Activated CD4-positive, alpha-beta T cell treated with anti-CD3 and anti-CD28 coated beads, Interleukin-2, amount 10 ng/mL, durations not matched to agents 24 days and 14 days (primary cell): ENCODE measurements around the gene CENPX. TPM values are rescaled to one million over a fixed set of nuclear protein-coding genes. Genes with fewer than 3 reads are reported as not detected.

Source experiments
- DNase-seq: peaks from one replicate; pipeline ENCODE4 v3.0.0; 2022
- H3K27ac Mint-ChIP-seq: one replicate; pipeline ENCODE4 v1.8.0; 2022; ENCODE audit warnings: mild to moderate bottlenecking, mixed read lengths
- H3K27me3 Mint-ChIP-seq: one replicate; pipeline ENCODE4 v1.8.0; 2022; ENCODE audit warnings: mixed read lengths
- H3K36me3 Mint-ChIP-seq: one replicate; pipeline ENCODE4 v1.8.0; 2022; ENCODE audit warnings: low read depth, mild to moderate bottlenecking, mixed read lengths
- H3K4me1 Mint-ChIP-seq: one replicate; pipeline ENCODE4 v1.8.0; 2021; ENCODE audit warnings: mixed read lengths
- H3K4me3 Mint-ChIP-seq: one replicate; pipeline ENCODE4 v1.8.0; 2022; ENCODE audit warnings: mild to moderate bottlenecking, moderate library complexity, mixed read lengths
- H3K9me3 Mint-ChIP-seq: one replicate; pipeline ENCODE4 v1.8.0; 2021; ENCODE audit warnings: mixed read lengths
- intact Hi-C: fragments of 100-400 bp; cut with micrococcal nuclease; formaldehyde crosslinking; loops from one replicate; pipeline ENCODE4 v1.15.1; 2023
- total RNA-seq: library from RNA; stranded (reverse); gene quantifications from 2 replicates; pipeline ENCODE4 v1.2.3, GENCODE V29; 2022

The CENPX gene
- total RNA-seq = 116 and 123 TPM in 2 replicates

DNA sequence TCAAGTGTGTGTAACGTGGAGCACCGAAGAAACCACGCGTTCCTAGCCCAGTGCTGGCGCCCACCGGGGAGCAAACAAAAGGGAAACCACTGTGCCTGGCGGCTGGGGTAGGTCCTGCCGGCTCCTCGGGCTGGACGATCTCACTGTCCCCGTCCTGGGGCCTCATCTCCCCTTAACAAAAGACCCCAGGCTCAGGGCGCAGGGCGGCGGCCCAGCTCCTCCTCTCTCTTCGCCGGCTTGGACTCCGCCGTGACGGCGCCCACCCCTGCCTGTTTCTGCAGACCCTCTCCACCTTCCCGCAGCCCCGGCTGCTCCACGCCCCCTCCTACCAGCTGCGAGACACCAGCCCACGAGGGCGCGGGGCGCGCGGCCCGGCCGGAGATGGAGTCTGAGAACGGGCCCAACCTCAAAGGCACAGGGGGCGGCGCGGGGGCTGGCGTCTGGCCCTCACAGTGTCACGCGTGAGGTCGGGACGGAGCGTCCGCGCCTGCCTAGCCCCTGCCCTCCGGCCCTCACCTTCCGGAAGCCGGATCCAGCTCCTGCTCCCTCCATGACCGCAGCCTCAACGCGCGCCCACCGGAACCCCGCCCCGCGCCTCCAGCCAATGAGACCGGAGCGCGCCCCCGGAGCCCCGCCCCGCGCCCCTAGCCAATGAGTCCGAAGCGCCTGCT is at the start of gene CENPX:
TSS of gene CENPX (minus strand) at position 569 of the 671 bp plus-strand sequence. CDS start at position 552, 17 bp downstream.
- H3K27me3 Mint-ChIP-seq = no peaks in the 10 kb centered on the region
- H3K9me3 Mint-ChIP-seq = no peaks in the 10 kb centered on the region
- intact Hi-C loops = loop anchor here (2.0 to 5.0 kb wide), 6 partner anchors 76 to 205 kb away; partner anchors contain the start of genes ALYREF, ANAPC11, FASN and P4HB
- H3K36me3 Mint-ChIP-seq = peaks cover 14% of the 10 kb centered on the region
- peak within 1 kb of the TSS; percentile 88 for H3K4me3 Mint-ChIP-seq
- no peak for DNase-seq
- peaks cover 23% of the 10 kb centered on the region for H3K4me1 Mint-ChIP-seq
- peak within 1 kb of the TSS; percentile 76 for H3K27ac Mint-ChIP-seq

DNA sequence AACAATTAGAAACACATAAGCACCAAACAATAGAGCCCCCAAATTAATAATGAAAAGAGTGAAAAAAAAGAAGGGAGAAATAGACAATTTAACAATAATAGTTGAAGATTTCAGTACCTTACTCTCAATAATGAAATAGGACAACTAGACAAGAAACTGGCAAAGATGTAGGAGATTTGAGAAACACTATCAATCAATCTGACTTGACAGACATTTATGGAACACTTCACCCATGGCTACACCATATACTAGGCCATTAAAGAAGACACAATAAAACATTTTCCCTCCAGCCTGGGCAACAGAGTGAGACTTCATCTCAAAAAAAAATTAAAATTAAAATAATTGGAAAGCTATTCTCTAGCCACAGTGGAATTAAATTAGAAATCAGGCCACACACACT is 47.9 kb upstream of the CENPX start:
- intact Hi-C loops = no loop called here
- no peak overlapping the region for H3K27ac Mint-ChIP-seq
- no peak for DNase-seq
- peaks cover 1% of the 10 kb centered on the region for H3K36me3 Mint-ChIP-seq
- H3K27me3 Mint-ChIP-seq = peaks cover 4% of the 10 kb centered on the region
- no peaks in the 10 kb centered on the region for H3K9me3 Mint-ChIP-seq
- H3K4me3 Mint-ChIP-seq = no peak overlapping the region
- H3K4me1 Mint-ChIP-seq = peaks cover 4% of the 10 kb centered on the region

DNA sequence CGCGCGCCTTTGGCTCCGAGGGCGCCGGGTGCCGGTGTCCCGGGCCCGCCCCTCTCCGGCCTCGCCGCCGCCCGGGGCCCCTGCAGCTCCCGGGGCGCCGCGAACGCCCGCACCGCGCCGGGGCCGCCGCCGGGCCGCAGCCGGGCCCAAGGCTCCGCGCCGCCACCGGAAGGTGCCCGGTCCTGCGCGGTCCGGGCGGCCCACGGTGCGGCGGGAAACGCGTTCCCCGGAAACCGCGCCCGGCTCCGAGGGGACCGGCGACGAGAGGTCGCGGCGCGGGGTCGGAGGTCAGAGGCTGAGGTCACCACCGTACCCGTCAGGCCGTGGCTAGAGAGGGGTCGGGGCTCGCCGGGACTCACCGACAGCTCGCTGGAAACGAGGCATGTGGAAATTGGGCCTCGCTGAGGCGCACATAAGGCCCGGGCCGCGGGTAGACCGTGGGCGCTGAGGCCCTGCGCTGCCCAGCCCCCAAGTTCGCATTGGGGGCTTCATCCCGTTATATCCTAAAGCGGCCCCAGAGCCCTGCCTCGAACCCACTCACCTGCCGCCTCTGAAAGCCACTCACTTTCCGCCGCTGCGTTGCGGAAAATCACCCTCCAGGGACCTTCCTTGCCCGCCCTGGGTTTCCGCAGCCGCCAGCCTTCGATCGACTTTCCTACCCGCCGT is 43.1 kb upstream of the CENPX start, which contains the start of gene DUS1L:
TSS of gene DUS1L (minus strand) at position 167 of the 666 bp plus-strand sequence. CDS start 745 bp downstream, outside the sequence.
- Mint-ChIP-seq H3K36me3 (peaks cover 9% of the 10 kb centered on the region), H3K4me3 (peak within 1 kb of the TSS; percentile 84), H3K4me1 (peaks cover 4% of the 10 kb centered on the region), H3K9me3 (no peaks in the 10 kb centered on the region), H3K27me3 (no peaks in the 10 kb centered on the region), H3K27ac (peak within 1 kb of the TSS; percentile 89)
- DNase-seq = peak; percentile 94
- intact Hi-C loops = loop anchor here (1.0 kb wide), 1 partner anchor 14 kb away; the partner anchor contains the start of genes GPS1 and RFNG

DNA sequence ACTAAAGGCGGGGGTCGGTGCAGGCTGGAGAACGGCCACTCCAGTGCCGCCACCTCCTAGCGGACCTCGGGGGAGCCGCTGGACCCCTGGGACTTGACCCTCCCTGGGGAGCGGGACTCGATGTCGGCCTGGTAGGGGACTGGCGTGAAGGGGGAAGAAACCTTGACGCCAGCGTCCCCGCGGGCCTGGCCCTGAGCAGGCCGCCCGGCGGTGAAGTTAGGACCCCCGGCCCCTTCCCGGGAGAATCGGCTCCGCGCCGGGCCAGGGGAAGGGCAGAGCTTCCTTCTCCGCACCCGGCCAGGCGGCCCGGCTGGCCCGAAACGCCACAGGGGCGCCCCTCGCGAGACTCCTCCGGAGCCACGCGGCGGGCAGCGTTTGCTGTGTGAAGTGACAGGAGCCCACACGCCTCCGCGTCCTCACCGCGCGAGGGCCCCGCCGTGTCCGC is 42.5 kb upstream of the CENPX start:
- peaks cover 10% of the 10 kb centered on the region for H3K36me3 Mint-ChIP-seq
- H3K4me1 Mint-ChIP-seq = peaks cover 4% of the 10 kb centered on the region
- H3K9me3 Mint-ChIP-seq = no peaks in the 10 kb centered on the region
- peak overlapping the region; percentile 25 for H3K27ac Mint-ChIP-seq
- H3K27me3 Mint-ChIP-seq = no peaks in the 10 kb centered on the region
- intact Hi-C loops = no loop called here
- H3K4me3 Mint-ChIP-seq = peak overlapping the region; percentile 73
- DNase-seq = no peak

DNA sequence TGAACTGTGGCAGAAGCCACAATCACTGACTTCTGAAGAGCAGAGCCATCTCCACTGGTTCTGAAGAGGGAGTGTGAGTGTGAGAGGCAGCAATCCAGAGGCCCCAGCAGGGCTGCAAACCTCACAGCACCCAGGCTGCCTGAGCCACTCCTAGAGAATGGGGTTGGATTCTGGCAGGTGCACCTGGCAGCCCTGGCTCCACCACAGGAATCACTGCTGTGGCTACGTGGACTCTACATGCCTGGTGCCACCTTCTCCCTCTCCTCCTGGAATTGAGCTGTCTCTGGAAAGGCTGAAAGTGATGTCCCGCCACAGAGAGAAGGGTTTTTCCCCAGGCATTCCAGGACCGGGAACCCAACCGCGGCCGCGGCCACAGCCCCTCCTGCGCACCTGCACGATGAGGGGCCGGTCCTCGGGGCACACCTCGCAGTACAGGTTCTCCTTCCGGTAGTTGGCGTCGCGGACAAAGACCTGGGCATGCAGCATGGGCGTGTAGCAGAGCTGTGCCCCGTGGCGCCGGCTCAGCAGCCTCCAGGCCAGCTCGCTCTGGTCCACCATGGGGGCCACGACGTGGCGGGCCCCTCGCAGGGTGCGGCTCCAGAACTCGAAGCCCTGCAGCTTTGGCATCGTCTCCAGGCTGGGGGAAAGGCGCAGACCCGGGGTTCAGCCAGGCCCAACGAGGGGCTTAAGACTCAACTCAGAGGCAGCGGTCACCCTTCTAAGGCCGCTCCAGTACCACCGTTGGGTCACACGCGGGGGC is 41.9 kb upstream of the CENPX start:
- no peaks in the 10 kb centered on the region for H3K27me3 Mint-ChIP-seq
- peaks cover 14% of the 10 kb centered on the region for H3K36me3 Mint-ChIP-seq
- intact Hi-C loops = no loop called here
- no peak for DNase-seq
- H3K27ac Mint-ChIP-seq = peak overlapping the region; percentile 25
- no peaks in the 10 kb centered on the region for H3K9me3 Mint-ChIP-seq
- peak overlapping the region; percentile 73 for H3K4me3 Mint-ChIP-seq
- peaks cover 5% of the 10 kb centered on the region for H3K4me1 Mint-ChIP-seq

DNA sequence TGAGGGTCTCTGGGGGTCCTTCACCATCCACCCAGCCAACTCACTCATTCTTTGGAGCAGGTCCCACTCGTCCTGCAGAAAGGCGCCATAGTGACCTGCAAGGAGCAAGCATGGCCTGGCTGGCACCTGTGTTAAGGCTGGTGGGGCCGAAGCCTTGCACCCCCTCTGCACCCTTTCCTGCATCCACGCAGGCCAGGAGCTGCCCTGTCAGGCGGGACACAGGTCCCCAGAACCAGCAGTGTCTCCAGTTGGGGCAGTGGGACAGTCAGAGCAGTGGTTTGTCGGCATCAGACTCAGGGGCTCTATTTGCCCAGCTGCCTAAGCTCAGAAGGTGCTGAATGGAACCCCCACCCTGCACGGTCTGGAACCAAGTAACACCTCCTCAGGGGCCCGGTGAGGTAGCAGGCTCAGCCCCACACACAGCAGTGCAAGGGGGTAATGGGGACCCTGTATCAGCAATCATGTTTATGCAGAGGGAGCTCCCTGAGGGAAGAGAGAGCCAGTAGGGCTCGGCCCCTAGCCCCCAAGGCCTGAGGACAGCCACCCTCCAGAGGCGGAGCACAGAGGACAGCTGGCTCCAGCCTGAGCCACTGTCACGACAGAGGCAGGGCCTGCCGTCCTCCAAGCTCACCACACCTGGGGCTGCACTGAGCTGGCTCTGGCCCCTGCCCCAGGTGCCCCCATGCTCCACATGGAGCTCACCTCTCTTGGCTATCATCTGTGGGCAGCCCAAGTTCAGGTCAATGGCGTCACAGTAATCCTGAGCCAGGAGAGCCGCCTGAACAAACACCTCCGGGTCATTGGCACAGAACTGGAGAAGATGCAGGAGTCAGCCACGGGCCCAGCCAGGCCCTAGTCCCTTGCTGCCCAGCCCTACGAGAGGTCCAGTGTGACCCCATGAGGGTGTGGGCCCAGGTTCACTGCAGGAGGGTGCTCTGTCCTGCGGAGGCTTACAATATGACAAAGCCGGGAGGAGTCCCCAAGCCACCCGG is 41.0 kb upstream of the CENPX start:
- intact Hi-C loops = no loop called here
- Mint-ChIP-seq H3K9me3 (no peaks in the 10 kb centered on the region), H3K27me3 (no peaks in the 10 kb centered on the region), H3K36me3 (peaks cover 15% of the 10 kb centered on the region), H3K4me1 (peaks cover 5% of the 10 kb centered on the region), H3K4me3 (peak overlapping the region; percentile 73), H3K27ac (no peak overlapping the region)
- no peak for DNase-seq

DNA sequence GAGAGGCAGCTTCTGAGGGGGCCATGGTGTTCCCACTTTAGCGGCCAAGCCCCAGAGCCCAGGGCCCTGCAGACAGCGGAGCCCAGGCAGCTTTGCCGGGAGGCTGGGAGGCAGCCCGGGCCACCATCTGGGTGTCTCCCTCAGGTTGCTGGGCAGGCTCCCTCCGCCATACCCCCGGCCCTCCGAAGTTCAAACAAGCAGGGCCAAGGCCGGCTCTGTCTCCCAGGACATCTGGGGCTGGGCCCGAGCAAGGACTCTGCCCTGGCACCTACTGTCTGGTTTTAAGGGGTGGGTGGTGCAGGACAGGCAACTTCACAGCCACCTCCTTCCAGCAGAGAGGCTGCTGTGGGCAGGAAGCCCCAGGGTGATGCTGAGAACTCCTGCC is 40.3 kb upstream of the CENPX start:
- Mint-ChIP-seq H3K9me3 (no peaks in the 10 kb centered on the region), H3K27me3 (no peaks in the 10 kb centered on the region), H3K4me1 (peaks cover 5% of the 10 kb centered on the region), H3K4me3 (no peak overlapping the region), H3K27ac (no peak overlapping the region), H3K36me3 (peaks cover 17% of the 10 kb centered on the region)
- DNase-seq = no peak
- intact Hi-C loops = no loop called here

DNA sequence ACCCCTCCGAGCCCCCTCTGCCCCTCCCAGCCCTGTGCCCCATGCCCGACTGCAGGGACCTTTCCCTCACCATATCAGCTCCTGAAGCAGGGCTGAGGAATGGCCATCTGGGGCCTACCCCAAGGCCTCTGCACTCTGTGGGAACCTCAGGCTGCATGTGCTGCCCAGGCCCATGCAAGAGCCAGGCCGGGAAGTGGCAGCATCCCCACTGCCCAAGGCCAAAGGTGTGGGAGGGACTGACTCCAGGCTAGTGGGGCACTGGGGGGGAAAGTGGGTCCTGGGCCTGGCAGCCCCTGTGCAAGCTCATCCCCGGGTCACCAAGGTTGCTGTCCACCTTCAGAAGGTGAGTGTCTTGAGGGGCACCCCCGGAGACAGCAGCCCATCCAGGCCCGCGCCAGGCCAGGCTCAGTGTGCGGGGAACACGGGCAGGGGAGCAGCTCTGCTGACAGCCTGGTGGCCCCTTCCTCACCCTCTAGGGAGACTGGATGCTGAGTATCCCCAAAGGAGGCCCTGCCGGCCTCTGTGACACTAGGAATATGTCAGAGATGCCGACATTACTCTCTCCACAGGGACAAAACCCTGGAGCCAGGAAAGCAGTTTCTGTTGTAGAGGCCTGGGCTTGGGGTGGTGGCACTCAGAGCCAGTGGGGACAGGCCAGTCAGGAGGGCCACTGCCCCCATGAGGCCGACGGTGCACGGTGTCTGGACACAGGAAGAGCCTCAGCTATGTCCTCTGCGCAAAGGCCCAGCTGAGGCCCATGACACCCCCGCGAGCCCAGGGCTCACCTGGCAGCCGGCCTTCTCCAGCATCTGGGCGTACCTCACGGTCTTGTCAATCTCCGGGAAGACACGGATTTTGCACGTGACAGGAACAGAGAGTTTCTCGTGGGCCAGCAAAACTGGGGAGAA is 39.7 kb upstream of the CENPX start:
- Mint-ChIP-seq H3K27ac (no peak overlapping the region), H3K9me3 (no peaks in the 10 kb centered on the region), H3K27me3 (no peaks in the 10 kb centered on the region), H3K4me1 (peaks cover 5% of the 10 kb centered on the region), H3K4me3 (no peak overlapping the region), H3K36me3 (peaks cover 21% of the 10 kb centered on the region)
- intact Hi-C loops = no loop called here
- DNase-seq = no peak

DNA sequence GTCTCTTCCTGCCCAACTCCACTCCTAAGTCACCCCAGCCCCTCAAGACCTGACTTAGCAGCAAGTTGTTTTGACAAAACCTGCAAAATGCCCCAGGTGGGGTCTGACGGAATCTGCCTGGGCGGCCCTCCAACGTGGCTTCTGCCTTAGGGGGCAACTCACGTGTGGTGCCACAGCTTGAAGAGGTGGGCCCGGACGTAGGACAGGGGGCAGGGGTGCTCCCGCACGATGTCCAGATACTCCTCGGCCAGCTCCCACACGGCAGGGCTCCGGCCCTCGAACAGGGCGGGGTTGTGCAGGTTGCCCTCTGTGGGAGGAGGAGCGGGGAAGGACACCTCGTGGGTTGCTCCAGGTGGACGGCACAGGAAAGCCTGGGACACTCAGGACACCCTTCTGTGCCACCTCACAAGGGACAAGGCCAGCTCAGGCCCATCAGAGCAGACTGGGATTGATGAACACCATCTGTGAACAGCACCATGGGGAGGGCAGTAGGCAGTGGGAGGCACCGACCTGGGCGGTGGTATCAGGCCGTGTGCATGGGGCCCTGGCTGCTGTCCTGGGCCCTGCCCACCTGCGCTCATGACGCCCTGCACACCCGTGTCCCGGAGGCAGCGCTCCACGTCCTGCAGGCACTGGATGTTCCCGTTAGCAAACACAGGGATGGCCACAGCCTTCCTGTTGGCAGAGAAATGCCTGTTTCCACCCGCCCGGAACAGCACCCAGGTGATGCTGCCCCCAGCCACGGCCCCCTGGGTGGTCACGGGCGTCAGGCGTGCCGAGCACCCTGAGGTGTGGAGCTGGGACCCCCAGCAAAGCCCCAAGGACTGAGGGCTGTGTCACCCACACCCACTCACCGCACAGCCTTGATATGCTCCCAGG is 38.6 kb upstream of the CENPX start:
- DNase-seq = no peak
- Mint-ChIP-seq H3K27me3 (no peaks in the 10 kb centered on the region), H3K27ac (no peak overlapping the region), H3K4me3 (no peak overlapping the region), H3K9me3 (no peaks in the 10 kb centered on the region), H3K36me3 (peaks cover 22% of the 10 kb centered on the region), H3K4me1 (peaks cover 3% of the 10 kb centered on the region)
- intact Hi-C loops = no loop called here

DNA sequence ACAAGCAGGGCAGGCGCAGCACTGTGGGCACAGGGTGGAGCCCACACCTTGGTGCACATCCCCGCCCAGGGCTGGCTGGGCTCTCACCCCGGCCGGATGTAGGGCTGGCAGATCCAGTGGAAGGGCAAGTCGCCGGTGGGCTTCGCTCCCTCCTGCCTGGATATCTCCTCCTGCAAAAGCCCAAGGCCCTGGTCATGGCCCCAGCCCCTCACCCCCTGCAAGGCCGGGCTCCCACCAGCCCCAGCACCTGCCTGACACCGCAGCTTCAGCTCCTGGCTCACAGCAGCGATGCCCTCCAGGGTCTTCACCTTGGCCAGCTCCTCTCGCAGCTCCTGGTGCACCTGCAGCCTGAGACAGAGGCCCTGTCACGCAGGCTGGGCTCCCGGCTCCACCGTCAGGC is 37.9 kb upstream of the CENPX start:
- intact Hi-C loops = no loop called here
- DNase-seq = no peak
- H3K27ac Mint-ChIP-seq = no peak overlapping the region
- H3K27me3 Mint-ChIP-seq = no peaks in the 10 kb centered on the region
- H3K4me1 Mint-ChIP-seq = peaks cover 1% of the 10 kb centered on the region
- H3K4me3 Mint-ChIP-seq = no peak overlapping the region
- H3K36me3 Mint-ChIP-seq = peaks cover 24% of the 10 kb centered on the region
- no peaks in the 10 kb centered on the region for H3K9me3 Mint-ChIP-seq

DNA sequence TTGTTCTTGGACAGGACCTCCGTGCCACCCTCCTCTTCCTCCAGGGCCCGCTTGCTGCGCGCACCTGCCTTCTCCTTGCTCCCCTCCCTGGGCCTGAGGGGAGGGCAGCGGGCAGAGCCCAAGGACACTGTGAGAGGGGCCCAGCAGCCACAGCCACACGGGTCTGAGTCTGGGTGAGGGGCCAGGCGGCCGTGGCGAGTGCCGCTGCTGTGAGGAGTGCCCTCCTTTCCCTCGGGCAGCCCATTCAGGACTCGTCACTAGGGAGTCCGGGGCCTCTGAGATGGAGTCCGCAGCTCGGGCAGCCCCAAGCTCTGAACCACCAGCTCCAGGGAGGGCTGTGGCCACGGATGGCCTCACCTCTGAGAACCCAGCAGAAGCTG is 37.3 kb upstream of the CENPX start:
- H3K27me3 Mint-ChIP-seq = no peaks in the 10 kb centered on the region
- no peaks in the 10 kb centered on the region for H3K9me3 Mint-ChIP-seq
- intact Hi-C loops = no loop called here
- peaks cover 24% of the 10 kb centered on the region for H3K36me3 Mint-ChIP-seq
- H3K27ac Mint-ChIP-seq = no peak overlapping the region
- peaks cover 1% of the 10 kb centered on the region for H3K4me1 Mint-ChIP-seq
- DNase-seq = no peak
- no peak overlapping the region for H3K4me3 Mint-ChIP-seq
